Transverse colon (tissue), 4 donors: Measurements from ENCODE around the gene LCT. TPM values are rescaled to one million over a fixed set of nuclear protein-coding genes. Genes with fewer than 3 reads are reported as not detected.
A peak's percentile ranks its signal among the peaks of the same experiment; 100 is the strongest.

Experiments used
- DNase-seq: peaks from one replicate; pipeline ENCODE4 v3.0.0-alpha.2; 2019
- H3K27ac ChIP-seq, 4 donors: fragments of 200-600 bp; sonication (generic); 2 replicates each; pipeline ENCODE4 v1.5.1; 2016 to 2018; ENCODE audit warnings: inconsistent platforms in 4 of 4
- H3K27me3 ChIP-seq: fragments of 200-600 bp; sonication (generic); 2 replicates; pipeline ENCODE4 v1.5.1; 2017; ENCODE audit warnings: inconsistent platforms
- H3K36me3 ChIP-seq, 4 donors: fragments of 200-600 bp; sonication (generic); 2 replicates each; pipeline ENCODE4 v1.5.1; 2017 to 2019; ENCODE audit warnings: inconsistent platforms in 4 of 4
- H3K4me1 ChIP-seq, 4 donors: fragments of 200-600 bp; sonication (generic); 2 replicates each; pipeline ENCODE4 v1.5.1; 2017 to 2020; ENCODE audit warnings: inconsistent platforms in 4 of 4
- H3K4me3 ChIP-seq, 4 donors: fragments of 200-600 bp; sonication (generic); 1 replicate in 1 of 4; 2 replicates in 3 of 4; pipeline versions ENCODE4 v1.5.1 to v1.6.1; 2017 to 2019; ENCODE audit warnings: inconsistent platforms in 4 of 4
- H3K9me3 ChIP-seq, 2 donors: fragments of 200-600 bp; sonication (generic); 2 replicates each; pipeline ENCODE4 v1.5.1; 2017 to 2019; ENCODE audit warnings: inconsistent platforms in 2 of 2
- CTCF ChIP-seq, 5 experiments: fragments of 200-600 bp in 3 of 5; fragments of 450-650 bp in 2 of 5; sonication (generic) in 3 of 5; IDR thresholded peaks; 1 replicate in 2 of 5; 2 replicates in 3 of 5; pipeline ENCODE4 v1.5.1; 2016 to 2017; ENCODE audit warnings: antibody characterized with exemption in 5 of 5, inconsistent platforms in 3 of 5, mild to moderate bottlenecking in 2 of 5, moderate library complexity in 1 of 5
- EP300 ChIP-seq: sonication (generic); formaldehyde crosslinking; IDR thresholded peaks from one replicate; pipeline ENCODE4 v1.6.1; 2017; ENCODE audit warnings: antibody characterized with exemption, low read depth
- POLR2A ChIP-seq: fragments of 450-650 bp; IDR thresholded peaks from one replicate; pipeline ENCODE4 v1.6.1; 2016; ENCODE audit warnings: antibody characterized with exemption, mild to moderate bottlenecking, moderate library complexity
- POLR2AphosphoS5 ChIP-seq, 3 donors: sonication (generic); formaldehyde crosslinking; IDR thresholded peaks; one replicate each; pipeline ENCODE4 v1.6.1; 2016; ENCODE audit warnings: antibody characterized with exemption in 3 of 3
- WGBS, 2 donors: methylation state at CpG; one replicate each; pipeline ENCODE4 v1.1.5; 2018; ENCODE audit warnings: low coverage in 1 of 2; 5-methylcytosine and 5-hydroxymethylcytosine counted together
- in situ Hi-C, 4 donors: fragments of 200-750 bp; cut with MboI; loops; one replicate each; pipeline versions ENCODE4 v1.15.0 to v1.15.1; 2017; ENCODE audit warnings: low sequenced_read_pairs in 3 of 4, low pct_ligation_motif_present in 1 of 4, low pct_unique_long_range_greater_than_20kb in 1 of 4
- intact Hi-C: fragments of 100-400 bp; cut with DNase I; formaldehyde crosslinking; loops from one replicate; pipeline ENCODE4 v1.15.1; 2023; ENCODE audit warnings: low total_unique reads
- total RNA-seq, 4 donors: library from RNA; depleted of rRNA; stranded (reverse); fragments of >200 nt; gene quantifications; one replicate each; pipeline ENCODE4 v1.1.0, GENCODE V29; 2016

LCT gene
- total RNA-seq, 4 donors from 2014 or later: 0.32 TPM; not detected in 3

- H3K27ac ChIP-seq: no peak overlapping the region
- H3K27me3 ChIP-seq: no peaks in the 10 kb centered on the region
- no peak overlapping the region for H3K4me3 ChIP-seq
- in situ Hi-C loops: no loop called here
- intact Hi-C loops: no loop called here
- H3K36me3 ChIP-seq: peaks cover 0 to 6% (median 0%) of the 10 kb centered on the region in 4 donors
- H3K9me3 ChIP-seq: no peaks in the 10 kb centered on the region
- no peaks in the 10 kb centered on the region for H3K4me1 ChIP-seq
- 92% methylated on average over 2 of the region's 2 CpGs; no CpG with 5 or more reads in 1 of the 2 donors for WGBS, 2 donors
- DNase-seq: no peak
- TF ChIP-seq EP300: no peak
- TF ChIP-seq POLR2A: no peak
- no peak for TF ChIP-seq CTCF (IDR thresholded peaks at IDR 0.05)
- TF ChIP-seq POLR2AphosphoS5 (IDR thresholded peaks at IDR 0.05): no peak
Measured at GRCh38 chr2:135791418-135792190, 45.4 kb downstream of the LCT start.

DNA sequence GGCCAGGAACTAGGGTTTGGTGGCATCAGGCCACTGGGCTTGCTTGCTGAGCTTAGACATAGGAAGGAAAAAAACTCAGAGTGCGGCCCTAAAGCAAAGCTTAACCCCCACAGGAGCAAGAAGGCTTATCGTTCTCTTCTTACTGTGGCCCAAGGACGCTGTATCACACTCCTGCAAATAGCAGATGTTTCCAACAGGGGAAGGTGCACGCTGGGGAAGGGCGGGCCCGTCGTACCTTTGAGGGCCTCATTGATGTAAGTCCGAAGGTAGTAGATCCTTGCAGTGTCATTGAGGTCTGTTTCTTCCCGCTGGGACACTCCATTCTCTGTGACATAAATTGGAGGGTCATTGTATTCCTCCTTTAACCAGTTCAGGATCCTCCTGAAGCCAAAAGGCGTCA lies 46.6 kb downstream of the LCT start:
- intact Hi-C loops (no loop called here), in situ Hi-C loops (no loop called here)
- peaks cover 0 to 13% (median 2%) of the 10 kb centered on the region in 4 donors for H3K36me3 ChIP-seq
- no peaks in the 10 kb centered on the region for H3K27me3 ChIP-seq
- no peaks in the 10 kb centered on the region for H3K9me3 ChIP-seq
- DNase-seq: no peak
- TF ChIP-seq CTCF (IDR thresholded peaks at IDR 0.05): no peak
- TF ChIP-seq POLR2A: no peak
- no peak for TF ChIP-seq POLR2AphosphoS5 (IDR thresholded peaks at IDR 0.05)
- no peak for TF ChIP-seq EP300
- H3K27ac ChIP-seq: no peak overlapping the region
- H3K4me1 ChIP-seq: no peaks in the 10 kb centered on the region
- H3K4me3 ChIP-seq: no peak overlapping the region
- WGBS, 2 donors: 92 to 93% methylated on average over 2 to 10 of the region's 10 CpGs

- intact Hi-C loops (no loop called here), in situ Hi-C loops (no loop called here)
- no peaks in the 10 kb centered on the region for H3K27me3 ChIP-seq
- no peaks in the 10 kb centered on the region for H3K4me1 ChIP-seq
- TF ChIP-seq CTCF (IDR thresholded peaks at IDR 0.05) (no peak), EP300 (no peak), POLR2AphosphoS5 (IDR thresholded peaks at IDR 0.05) (no peak), POLR2A (no peak)
- peaks cover 0 to 45% (median 16%) of the 10 kb centered on the region in 4 donors for H3K36me3 ChIP-seq
- no peak overlapping the region for H3K4me3 ChIP-seq
- no peak overlapping the region for H3K27ac ChIP-seq
- no peaks in the 10 kb centered on the region for H3K9me3 ChIP-seq
- DNase-seq: no peak
- 90 to 97% methylated on average over 5 of the region's 5 CpGs for WGBS, 2 donors
Measured at GRCh38 chr2:135786823-135787222, 50.2 kb downstream of the LCT start.

- 93 to 96% methylated on average over 2 of the region's 2 CpGs for WGBS, 2 donors
Measured at GRCh38 chr2:135785032-135785431, 52.0 kb downstream of the LCT start.

More at GRCh38 chr2:135785032-135785431, 52.0 kb downstream of the LCT start:
- no peak for DNase-seq
- intact Hi-C loops: no loop called here
- TF ChIP-seq CTCF (IDR thresholded peaks at IDR 0.05) (peak in 2 of 5 experiments; percentile 11 to 18), EP300 (no peak), POLR2A (no peak)
- Histone ChIP-seq H3K4me1 (no peaks in the 10 kb centered on the region), H3K27ac (no peak overlapping the region), H3K27me3 (no peaks in the 10 kb centered on the region), H3K4me3 (no peak overlapping the region), H3K36me3 (peaks cover 0 to 63% (median 25%) of the 10 kb centered on the region in 4 donors), H3K9me3 (no peaks in the 10 kb centered on the region)
- in situ Hi-C loops: no loop called here
